ENCODE measurements around the gene CISD3.

The CISD3 gene

GRCh38 chr17:38729886-38730525 is at the start of gene CISD3:
Gene CISD3 (plus strand): TSS chr17:38730341. CDS start chr17:38730359, 18 bp downstream.
- peak; percentile 88 for DNase-seq

GRCh38 chr17:38681096-38681495 is 49.0 kb upstream of the CISD3 start:
- DNase-seq, result no peak

GRCh38 chr17:38685491-38685890 is 44.6 kb upstream of the CISD3 start:
- no peak for DNase-seq

DNA sequence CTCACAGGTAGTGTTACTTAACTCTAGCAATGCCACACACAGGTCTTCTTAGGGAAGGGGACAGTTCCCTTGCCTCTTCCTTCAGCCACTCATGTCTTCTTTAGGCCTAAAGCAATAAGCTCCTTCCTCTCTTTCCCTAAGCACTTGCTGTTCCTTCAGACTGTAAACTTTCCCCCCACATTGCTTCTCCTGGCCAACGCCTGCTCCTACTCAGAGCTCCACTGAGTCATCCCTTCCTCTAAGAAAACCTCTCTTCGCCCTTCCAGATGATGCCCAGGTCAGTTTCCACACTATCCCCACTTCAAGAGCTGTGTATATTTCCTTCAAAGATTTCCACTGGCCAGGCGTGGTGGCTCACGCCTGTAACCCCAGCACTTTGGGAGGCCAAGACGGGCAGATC is 42.9 kb upstream of the CISD3 start:
- DNase-seq, result no peak

DNA sequence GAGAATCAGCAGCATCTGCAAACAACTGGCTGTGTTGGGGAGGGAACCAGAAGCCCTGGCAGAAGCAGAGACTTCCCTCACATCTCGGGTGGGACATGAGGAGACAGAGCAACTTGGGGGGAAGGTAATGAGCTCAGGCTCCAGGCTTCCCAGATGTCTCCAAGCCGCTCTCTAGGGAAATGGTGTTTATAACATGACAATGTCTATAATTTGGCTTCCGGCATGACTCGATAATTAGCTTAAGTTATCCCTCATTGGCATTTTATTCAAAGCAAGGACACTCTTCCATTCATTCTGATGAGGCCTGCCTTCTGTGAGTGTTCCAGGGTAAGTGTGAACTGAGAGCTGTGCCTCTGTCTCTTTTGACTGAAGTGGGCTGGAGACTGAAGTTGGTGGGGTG is 39.8 kb upstream of the CISD3 start:
- DNase-seq, result no peak

DNA sequence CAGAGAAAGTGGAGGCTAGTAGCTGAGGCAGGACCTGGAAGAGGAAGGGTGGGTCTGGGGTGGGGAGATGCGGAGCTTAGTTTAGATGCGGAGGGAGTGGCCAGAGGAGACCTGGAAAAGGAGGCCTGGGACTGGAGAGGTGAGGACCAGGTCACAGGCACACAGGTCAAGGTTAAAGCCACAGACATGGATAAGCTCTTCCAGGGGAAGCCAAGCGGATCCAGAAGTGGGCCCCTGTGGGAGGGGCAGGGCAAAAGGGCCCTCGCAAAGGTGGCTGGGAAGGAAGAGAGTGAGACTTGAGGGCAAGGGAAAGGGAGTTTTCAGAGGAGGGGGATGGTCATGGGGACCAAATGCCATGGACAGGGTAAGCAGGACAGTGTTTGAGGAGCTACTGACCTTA is 39.0 kb upstream of the CISD3 start:
- no peak for DNase-seq

GRCh38 chr17:38693700-38694329 is 36.3 kb upstream of the CISD3 start:
- DNase-seq, result no peak

DNA sequence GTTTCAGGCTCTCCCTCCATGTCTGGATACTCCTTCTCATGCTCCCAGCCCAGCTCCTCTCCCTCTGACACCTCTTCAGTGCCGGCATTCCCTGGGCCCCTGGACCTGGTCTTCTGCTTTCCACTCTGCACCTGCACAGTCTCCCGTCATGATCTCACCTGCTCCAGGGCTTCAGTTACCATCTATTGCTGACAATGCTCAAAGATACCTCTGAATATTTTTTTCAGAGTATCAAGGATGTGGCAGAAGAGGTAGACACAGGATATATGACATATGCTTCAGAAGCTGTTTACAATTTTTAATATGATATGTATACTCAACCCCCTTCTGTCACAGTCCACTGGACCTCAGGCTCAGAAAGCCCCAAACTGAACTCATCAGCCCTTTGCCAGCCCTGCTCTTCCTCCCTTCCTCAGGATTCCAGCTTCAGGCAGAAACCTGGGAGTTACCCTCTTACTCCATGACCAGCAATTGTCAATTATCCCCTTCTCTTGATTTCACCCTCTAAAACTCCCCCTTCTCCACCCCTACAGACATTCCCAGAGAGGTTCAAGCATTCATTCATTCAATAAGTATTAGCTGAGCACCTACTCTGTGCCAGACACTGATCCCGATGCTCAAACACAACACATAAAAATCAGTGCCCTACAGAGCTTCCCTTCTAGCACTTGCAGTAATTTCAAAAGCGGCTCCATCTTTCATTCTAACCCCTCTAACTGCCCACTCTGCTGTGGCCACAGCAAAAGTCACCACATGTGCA is 32.9 kb upstream of the CISD3 start:
- no peak for DNase-seq

GRCh38 chr17:38698760-38699159 is 31.4 kb upstream of the CISD3 start:
- DNase-seq, result no peak

- DNase-seq, result no peak
Measured at GRCh38 chr17:38701504-38702165, 28.5 kb upstream of the CISD3 start.

DNA sequence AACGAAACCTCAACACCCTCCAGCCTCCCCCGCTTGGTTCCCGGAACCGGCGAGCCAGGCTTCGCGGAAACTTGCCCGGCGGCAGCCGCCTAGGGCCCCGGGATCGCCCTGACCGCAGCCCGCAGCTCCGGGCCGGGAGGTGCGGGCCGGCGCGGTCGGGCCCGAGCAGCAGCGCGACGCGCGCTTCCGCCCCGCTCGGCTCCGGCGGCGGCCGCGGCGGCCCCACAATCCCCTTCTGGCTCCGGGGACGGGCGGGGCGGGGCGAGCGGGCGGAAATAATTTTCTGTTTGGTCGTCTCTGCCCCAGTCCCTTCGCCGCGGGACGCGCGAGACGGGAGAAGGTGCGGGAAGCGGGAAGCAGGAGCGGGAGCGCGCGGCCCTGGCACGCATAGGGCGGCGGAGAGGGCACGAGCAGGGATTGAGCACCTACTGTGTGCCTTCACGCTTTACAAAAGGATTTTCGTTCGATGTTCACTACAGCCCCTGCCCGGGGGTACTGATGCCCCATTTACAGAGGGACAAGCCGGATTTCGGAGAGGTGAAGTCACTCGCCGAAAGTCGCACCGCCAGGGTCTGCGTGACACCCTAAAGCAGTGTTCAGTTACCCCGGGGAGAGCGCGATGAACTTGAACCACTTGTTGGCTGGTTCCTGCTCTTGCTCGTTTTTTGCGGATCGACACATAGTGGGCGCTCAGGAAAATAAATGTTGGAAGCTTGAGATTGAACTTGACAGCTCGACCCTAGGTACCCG is 27.8 kb upstream of the CISD3 start:
- DNase-seq, result peak; percentile 44

- DNase-seq, result no peak
Measured at GRCh38 chr17:38702916-38703741, 27.0 kb upstream of the CISD3 start.

DNA sequence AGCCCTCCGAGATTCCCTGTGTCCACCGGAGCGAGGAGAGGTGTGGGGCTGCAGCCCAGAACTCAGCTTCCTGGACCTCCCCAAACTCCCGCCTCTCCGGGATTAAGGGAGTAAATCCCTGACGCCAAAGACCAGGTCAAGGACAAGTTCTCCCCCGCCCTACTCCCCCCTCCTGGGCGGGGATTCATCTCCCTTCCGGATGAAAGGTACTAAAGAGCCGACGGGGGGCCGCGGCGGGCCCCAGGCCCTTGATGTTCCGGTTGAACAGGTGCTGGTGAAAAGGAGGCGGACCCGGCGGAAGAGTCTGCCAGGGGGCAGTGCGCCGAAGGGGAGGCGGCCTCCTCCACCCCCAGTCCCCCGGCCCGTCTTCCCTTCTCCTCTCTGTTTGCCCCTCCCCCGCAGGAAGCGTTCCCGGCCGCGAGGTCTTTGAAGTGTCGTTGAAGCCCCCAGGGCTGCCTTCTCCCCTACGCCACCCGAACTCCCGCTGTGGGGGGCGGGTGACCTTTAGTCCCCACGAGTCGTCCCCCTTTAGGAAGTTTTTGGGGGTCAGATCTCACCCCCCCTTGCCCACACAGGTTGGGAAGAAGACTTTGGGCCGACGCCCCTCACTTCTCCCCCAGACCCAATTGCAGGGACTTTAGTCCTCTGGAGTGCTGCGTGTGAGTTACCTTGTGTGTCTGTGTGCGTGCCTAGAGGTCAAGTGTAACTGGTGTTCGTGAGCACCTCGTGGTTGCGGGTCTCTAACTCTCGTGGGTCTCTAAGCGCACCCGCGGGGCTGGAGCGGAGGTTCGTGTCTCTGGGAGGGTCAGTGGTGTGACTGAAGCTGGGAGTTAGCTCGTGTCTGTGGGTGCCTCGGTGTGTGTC is 26.2 kb upstream of the CISD3 start:
- peak; percentile 75 for DNase-seq

DNA sequence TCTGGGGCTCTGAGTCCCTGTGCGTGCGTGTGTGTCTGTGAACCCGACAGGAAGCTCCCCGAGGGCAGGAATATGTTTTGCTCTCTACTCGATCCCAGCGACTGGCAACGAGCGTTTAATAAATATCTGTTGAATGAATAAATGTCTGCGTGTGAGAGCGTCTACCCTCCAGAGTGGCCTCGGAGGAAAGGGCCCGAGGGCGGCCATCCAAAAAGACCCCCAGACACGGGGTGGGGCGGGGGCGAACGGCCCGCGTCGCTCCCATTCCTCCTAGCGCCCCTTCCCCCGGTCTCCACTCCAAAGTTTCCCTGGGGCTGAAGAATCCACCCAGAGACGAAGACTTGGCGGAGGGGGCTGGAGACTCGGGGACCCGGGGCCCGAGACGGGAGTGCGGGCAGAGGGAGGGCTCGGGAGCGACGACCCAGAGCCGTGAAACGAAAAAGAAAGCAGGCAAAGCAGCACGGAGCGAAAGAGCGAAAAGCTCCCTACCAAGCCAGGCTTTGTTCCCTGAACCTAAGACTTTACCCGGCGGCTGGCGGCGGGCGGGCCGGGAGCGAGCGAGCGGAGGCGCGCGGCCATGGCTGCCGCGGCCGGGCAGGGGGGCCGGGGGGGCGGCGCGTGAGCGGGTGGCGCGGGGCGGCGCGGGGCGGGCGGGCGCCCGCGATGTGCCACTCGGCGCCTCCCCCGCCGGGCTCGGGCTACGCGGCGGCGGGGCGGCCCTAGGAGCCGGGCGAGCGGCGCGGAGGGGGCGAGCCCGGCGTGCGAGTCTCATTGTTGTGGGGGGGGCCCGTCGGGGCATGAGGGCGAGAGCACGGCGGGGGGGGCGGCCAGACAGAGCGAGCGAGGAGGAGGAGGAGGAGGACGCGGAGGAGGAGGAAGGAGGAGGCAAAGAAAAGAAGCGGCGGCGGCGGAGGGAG is 25.3 kb upstream of the CISD3 start, which contains the start of gene MLLT6:
TSS of gene MLLT6 (plus strand) at position 668 of the 917 bp plus-strand sequence. CDS start 360 bp downstream, outside the sequence.
- DNase-seq, result peak; percentile 60

DNA sequence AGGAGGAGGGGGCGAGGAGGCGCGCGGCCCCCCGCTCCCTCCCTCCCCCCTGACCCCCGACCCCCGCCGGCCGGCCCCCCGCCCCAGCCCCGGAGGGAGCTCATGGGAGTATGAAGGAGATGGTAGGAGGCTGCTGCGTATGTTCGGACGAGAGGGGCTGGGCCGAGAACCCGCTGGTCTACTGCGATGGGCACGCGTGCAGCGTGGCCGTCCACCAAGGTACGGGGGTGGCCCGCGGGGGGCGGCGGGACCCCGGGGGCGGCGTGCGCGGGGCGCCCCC is 24.7 kb upstream of the CISD3 start:
- no peak for DNase-seq

GRCh38 chr17:38705803-38706504 is 24.2 kb upstream of the CISD3 start:
- DNase-seq, result no peak

- no peak for DNase-seq
Measured at GRCh38 chr17:38706505-38707216, 23.5 kb upstream of the CISD3 start.

GRCh38 chr17:38707678-38708351 is 22.3 kb upstream of the CISD3 start:
- no peak for DNase-seq

Data from NCI-H2107 (cell line).